ENCODE data around the gene SLC27A4. TPM values are rescaled to one million over a fixed set of nuclear protein-coding genes. Genes with fewer than 3 reads are reported as not detected.

The SLC27A4 gene
- total RNA-seq, 4 donors from 2014 or later, result 10.9 to 30.4 (median 26.1) TPM

DNA sequence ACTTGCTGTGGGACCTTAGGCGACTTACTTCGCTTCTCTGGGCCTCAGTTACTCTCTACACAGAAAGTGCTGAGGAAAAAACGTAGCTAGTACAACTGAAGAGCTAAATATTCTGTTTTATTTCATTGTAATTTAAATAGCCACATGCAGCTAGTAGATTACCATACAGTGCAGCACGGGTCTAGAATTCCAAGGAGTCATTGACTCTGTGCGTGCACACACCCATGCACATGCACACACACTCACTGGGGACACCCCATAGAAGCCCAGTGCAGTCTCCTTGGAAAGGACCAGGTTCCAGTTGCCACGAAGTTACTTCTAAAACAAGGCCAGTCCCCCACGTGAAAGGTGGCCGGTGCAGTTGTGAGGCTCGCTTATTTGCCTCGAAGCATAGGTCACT lies 47.8 kb downstream of the SLC27A4 start:
- Histone ChIP-seq H3K4me1 (peaks cover 0 to 5% of the 10 kb centered on the region in 2 donors), H3K4me3 (no peak overlapping the region), H3K27ac (no peak overlapping the region), H3K9me3 (no peaks in the 10 kb centered on the region), H3K36me3 (peaks cover 0 to 25% of the 10 kb centered on the region in 2 donors), H3K27me3 (no peaks in the 10 kb centered on the region)
- intact Hi-C loops (cut with DNase I; ENCODE audit: low total_unique reads) (no loop called here), in situ Hi-C loops (cut with MboI; ENCODE audit: low sequenced_read_pairs in 4 of 4) (no loop called here)
- no peak for TF ChIP-seq POLR2A (IDR thresholded peaks at IDR 0.05)
- TF ChIP-seq, protein P1, sequence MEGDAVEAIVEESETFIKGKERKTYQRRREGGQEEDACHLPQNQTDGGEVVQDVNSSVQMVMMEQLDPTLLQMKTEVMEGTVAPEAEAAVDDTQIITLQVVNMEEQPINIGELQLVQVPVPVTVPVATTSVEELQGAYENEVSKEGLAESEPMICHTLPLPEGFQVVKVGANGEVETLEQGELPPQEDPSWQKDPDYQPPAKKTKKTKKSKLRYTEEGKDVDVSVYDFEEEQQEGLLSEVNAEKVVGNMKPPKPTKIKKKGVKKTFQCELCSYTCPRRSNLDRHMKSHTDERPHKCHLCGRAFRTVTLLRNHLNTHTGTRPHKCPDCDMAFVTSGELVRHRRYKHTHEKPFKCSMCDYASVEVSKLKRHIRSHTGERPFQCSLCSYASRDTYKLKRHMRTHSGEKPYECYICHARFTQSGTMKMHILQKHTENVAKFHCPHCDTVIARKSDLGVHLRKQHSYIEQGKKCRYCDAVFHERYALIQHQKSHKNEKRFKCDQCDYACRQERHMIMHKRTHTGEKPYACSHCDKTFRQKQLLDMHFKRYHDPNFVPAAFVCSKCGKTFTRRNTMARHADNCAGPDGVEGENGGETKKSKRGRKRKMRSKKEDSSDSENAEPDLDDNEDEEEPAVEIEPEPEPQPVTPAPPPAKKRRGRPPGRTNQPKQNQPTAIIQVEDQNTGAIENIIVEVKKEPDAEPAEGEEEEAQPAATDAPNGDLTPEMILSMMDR (IDR thresholded peaks at IDR 0.05 in 4 of 5, conservative IDR thresholded peaks at IDR 0.05 in 1 of 5), result no peak
- ATAC-seq (no peak), DNase-seq (no peak)

DNA sequence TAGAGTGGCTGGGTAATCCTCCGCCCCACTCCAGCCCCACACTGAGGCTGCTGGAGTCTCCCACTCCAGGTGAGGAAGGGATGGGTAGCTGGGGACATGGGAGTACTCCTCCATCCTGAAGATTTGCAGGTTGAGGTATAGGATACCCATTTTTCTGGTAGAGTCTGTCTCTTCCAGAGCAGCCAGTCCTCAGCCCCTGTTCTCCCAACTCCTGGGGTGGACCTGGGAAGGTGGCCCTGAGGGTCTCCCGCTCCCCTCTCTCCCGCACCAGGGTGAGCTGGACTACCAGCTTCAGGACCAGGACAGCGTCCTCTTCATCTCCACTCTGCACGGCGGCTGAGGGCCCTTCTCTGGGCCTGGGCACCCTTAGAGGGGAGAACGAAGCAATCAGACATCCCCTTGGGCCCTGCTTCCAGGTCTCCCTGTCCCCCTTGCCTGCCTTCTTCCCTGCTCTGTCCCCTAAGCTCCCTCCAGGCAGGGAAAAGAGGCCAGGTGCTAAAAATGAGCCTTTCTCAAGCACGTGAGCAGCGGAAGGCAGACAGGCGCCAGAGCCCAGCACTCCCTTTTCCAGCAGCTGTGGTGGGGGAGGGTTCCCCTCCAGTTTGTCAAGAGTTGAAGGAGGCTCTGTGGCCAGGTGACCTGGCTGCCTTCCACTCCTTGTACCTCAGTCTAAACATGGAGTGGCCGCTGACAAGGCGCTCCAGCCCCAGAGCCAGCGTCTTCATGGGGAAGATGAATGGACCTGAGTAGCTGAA lies 49.2 kb downstream of the SLC27A4 start:
- ATAC-seq, result peak; percentile 44 to 85
- Histone ChIP-seq H3K27ac (peak overlapping the region in 3 of 4 donors; percentile 5 to 74 (median 33)), H3K4me3 (no peak overlapping the region), H3K27me3 (no peaks in the 10 kb centered on the region), H3K36me3 (peaks cover 0 to 25% of the 10 kb centered on the region in 2 donors), H3K9me3 (no peaks in the 10 kb centered on the region), H3K4me1 (peaks cover 0 to 5% of the 10 kb centered on the region in 2 donors)
- TF ChIP-seq POLR2A (IDR thresholded peaks at IDR 0.05), result no peak
- peak; percentile 46 to 68 for DNase-seq
- intact Hi-C loops (cut with DNase I; ENCODE audit: low total_unique reads) (no loop called here), in situ Hi-C loops (cut with MboI; ENCODE audit: low sequenced_read_pairs in 4 of 4) (no loop called here)

DNA sequence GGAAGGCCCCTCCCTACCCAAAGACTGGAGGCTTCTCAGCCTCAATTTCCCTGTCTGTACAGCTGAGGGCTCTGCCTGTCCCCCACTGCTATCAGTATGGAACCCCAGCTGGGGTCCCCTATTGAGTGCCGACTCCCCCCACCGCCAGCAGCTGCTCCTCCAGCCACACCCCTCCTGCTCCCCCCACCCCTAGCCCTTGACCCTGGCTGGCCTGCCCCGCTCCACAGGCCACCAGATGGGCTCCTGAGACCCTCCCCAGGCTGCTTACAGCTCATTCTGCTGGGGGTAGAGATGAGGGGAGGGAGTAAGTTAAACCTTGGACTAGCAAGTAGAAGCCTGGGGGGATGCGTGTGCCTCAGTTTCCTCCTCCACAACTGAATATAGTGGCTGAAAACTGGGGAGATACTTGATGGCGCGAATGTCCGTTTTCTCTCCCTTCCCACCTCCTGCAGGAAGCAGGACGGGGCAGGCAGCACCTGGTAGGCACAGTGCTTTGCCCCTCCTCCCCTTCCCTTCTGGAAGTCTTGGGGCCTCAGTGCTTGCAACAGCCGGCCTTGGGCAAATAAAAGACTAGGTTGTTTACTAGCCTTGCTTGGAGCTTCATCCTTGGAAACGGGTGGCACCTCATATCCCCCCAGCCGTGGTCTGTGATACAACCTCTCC lies 50.0 kb downstream of the SLC27A4 start:
- Histone ChIP-seq H3K27ac (peak overlapping the region in 1 of 4 donors; percentile 74), H3K27me3 (no peaks in the 10 kb centered on the region), H3K4me1 (peaks cover 0 to 5% of the 10 kb centered on the region in 2 donors), H3K9me3 (no peaks in the 10 kb centered on the region), H3K4me3 (no peak overlapping the region), H3K36me3 (peaks cover 0 to 25% of the 10 kb centered on the region in 2 donors)
- in situ Hi-C loops (cut with MboI; ENCODE audit: low sequenced_read_pairs in 4 of 4) (no loop called here), intact Hi-C loops (cut with DNase I; ENCODE audit: low total_unique reads) (no loop called here)
- DNase-seq (no peak), ATAC-seq (no peak)
- no peak for TF ChIP-seq POLR2A (IDR thresholded peaks at IDR 0.05)
- TF ChIP-seq, protein P1 (IDR thresholded peaks at IDR 0.05 in 4 of 5, conservative IDR thresholded peaks at IDR 0.05 in 1 of 5), result no peak

DNA sequence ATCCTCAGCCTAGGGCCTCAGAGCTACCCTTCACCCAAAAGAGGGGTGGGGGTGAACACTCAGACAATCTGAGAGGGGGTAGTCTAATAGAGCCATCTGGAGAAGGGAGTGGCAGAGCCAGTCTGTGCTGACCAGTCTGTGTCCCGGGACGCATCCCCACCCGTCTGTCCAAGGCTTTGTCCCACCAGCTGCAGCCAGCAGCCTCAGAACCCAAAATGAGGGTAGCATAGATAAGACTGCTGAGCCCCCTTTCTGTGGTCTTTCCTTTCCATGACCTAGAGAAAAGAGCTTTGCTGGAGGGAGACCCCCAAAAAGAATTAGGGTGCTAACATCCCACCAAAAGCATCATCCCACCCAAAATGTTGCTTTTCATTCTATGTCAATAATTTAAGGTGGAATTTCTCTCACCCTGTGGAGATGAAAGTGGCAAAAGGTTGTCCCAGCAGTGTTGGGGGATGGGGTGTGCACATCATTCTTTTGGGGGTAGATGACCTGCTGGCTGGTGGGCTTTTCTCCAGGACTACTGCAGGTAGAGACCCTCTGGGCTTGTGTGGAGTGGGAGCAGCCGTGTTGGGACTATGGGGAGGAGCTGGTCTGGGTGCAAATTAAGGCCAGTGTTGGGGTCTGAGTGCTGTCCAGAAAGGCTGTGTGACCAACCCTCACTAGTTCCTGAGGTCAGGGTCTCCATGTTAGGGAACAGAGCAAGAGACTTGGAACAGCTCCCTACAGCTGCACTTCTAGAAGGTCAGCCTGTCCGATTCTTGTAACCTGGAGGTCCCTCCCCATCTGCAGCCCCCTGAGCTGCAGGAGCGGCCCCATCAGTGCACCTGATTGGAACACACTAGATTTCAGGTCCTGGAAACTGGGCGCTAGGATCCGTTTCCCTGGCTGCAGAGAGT lies 50.7 kb downstream of the SLC27A4 start:
- no peak for ATAC-seq
- Histone ChIP-seq H3K36me3 (peaks cover 0 to 25% of the 10 kb centered on the region in 2 donors), H3K9me3 (no peaks in the 10 kb centered on the region), H3K4me1 (peaks cover 0 to 5% of the 10 kb centered on the region in 2 donors), H3K27ac (no peak overlapping the region), H3K27me3 (no peaks in the 10 kb centered on the region), H3K4me3 (no peak overlapping the region)
- in situ Hi-C loops (cut with MboI; ENCODE audit: low sequenced_read_pairs in 4 of 4), result no loop called here
- DNase-seq, result no peak
- intact Hi-C loops (cut with DNase I; ENCODE audit: low total_unique reads), result no loop called here
- TF ChIP-seq, protein P1 (IDR thresholded peaks at IDR 0.05 in 4 of 5, conservative IDR thresholded peaks at IDR 0.05 in 1 of 5), result no peak
- no peak for TF ChIP-seq POLR2A (IDR thresholded peaks at IDR 0.05)

Measured in gastrocnemius medialis (tissue), 4 donors.